HG03520 (cell line): ENCODE results near the gene MUC12.
"Not testable (repeated sequence)": the region's sequence is repeated elsewhere in the genome, so short reads cannot be mapped to it uniquely, and the experiment has no call there.

Experiments used
- ATAC-seq: cut with Tn5 transposase; IDR thresholded peaks from one replicate; pipeline ENCODE4 v1.9.1; 2021; ENCODE audit warnings: mild to moderate bottlenecking, moderate library complexity; ENCODE audit not compliant: unreplicated experiment

The MUC12 gene

GRCh38 chr7:101064176-101064550 lies 94.8 kb downstream of the MUC12 start:
- ATAC-seq, result not testable (repeated sequence)

GRCh38 chr7:101065162-101065561 lies 95.8 kb downstream of the MUC12 start:
- ATAC-seq, result not testable (repeated sequence)

- no peak for ATAC-seq
Measured at GRCh38 chr7:101066141-101066832, 96.9 kb downstream of the MUC12 start.

- no peak for ATAC-seq
Measured at GRCh38 chr7:101066833-101067177, 97.4 kb downstream of the MUC12 start.

DNA sequence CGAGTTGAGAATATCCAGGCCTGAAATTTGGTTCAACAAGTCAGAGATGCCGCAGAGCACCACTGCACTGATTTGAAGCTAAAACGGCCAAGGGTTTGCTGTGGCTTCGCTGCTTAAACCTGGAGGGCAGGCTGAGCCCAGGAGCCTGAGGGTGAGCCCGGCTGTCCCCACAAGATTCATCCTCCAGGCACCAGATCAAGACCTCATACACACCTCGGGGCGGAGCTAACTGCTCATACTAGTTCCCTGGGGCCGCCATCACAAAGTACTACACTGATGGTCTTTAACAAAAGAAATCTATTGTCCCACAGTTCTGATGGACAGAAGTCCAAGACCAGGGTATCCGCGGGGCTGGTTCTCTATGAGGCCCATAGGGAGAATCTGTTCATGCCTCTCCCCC lies 99.0 kb downstream of the MUC12 start:
- ATAC-seq, result no peak
